Measurements from ENCODE around the gene NDUFA3.
"Not testable (repeated sequence)": the region's sequence is repeated elsewhere in the genome, so short reads cannot be mapped to it uniquely, and the experiment has no call there.

The NDUFA3 gene

GRCh38 chr19:54102421-54103169 is at the start of gene NDUFA3:
Gene NDUFA3 (plus strand): TSS chr19:54102855. CDS start chr19:54102879, 24 bp downstream.
- in situ Hi-C loops (cut with HindIII; ENCODE audit: low pct_ligation_motif_present, low pct_unique_long_range_greater_than_20kb, low sequenced_read_pairs), result no loop called here
- peak; percentile 97 for DNase-seq

DNA sequence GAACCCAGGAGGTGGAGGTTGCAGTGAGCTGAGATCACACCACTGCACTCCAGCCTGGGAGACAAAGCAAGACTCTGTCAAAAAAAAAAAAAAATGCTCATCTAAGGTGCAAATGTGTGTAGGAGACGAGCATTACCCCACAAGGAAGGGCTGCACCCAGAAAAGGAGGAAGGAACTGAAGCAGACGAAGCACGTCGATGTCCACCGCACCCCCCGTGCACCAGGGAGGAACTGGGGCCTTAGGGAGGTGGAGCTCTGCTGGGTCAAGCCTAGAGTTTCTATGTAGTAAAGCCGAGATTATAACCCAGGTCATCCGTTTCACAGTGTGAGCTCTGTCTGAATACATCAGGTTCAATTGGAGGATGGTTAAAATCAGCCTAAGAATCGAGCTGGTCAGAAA is 40.0 kb upstream of the NDUFA3 start:
- DNase-seq, result no peak

GRCh38 chr19:54063350-54064116 is 39.1 kb upstream of the NDUFA3 start, which contains the start of gene VSTM1:
Gene VSTM1 (minus strand): TSS chr19:54063897. CDS start chr19:54063777, 120 bp downstream.
- in situ Hi-C loops (cut with HindIII; ENCODE audit: low pct_ligation_motif_present, low pct_unique_long_range_greater_than_20kb, low sequenced_read_pairs), result no loop called here

More for the DNA sequence above, 40.0 kb upstream of the NDUFA3 start:
- in situ Hi-C loops (cut with HindIII; ENCODE audit: low pct_ligation_motif_present, low pct_unique_long_range_greater_than_20kb, low sequenced_read_pairs), result no loop called here

GRCh38 chr19:54069470-54069869 is 33.2 kb upstream of the NDUFA3 start:
- DNase-seq, result no peak
- in situ Hi-C loops (cut with HindIII; ENCODE audit: low pct_ligation_motif_present, low pct_unique_long_range_greater_than_20kb, low sequenced_read_pairs), result no loop called here

More at GRCh38 chr19:54063350-54064116, 39.1 kb upstream of the NDUFA3 start, which contains the start of gene VSTM1:
- DNase-seq, result no peak

DNA sequence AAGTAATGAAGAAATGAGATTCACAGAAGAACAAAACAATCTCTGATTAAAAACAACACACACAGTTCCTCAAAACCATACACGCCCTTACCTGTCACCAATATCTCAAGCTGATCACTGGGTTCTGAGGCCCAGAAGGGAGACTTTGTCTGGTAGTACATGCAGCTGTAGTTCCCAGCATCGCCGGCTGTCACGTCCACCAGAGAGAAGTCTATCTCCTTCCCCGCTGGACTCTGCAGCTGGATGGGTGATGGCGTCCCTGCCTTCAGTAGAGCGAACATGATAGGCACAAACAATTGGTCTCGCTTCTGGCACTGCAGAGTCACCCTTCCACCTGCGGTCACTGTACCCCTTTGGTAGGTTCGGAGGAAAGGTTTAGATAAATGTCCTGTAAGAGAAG is 28.8 kb upstream of the NDUFA3 start:
- in situ Hi-C loops (cut with HindIII; ENCODE audit: low pct_ligation_motif_present, low pct_unique_long_range_greater_than_20kb, low sequenced_read_pairs), result no loop called here
- no peak for DNase-seq

GRCh38 chr19:54074851-54075250 is 27.8 kb upstream of the NDUFA3 start:
- DNase-seq, result no peak
- in situ Hi-C loops (cut with HindIII; ENCODE audit: low pct_ligation_motif_present, low pct_unique_long_range_greater_than_20kb, low sequenced_read_pairs), result no loop called here

DNA sequence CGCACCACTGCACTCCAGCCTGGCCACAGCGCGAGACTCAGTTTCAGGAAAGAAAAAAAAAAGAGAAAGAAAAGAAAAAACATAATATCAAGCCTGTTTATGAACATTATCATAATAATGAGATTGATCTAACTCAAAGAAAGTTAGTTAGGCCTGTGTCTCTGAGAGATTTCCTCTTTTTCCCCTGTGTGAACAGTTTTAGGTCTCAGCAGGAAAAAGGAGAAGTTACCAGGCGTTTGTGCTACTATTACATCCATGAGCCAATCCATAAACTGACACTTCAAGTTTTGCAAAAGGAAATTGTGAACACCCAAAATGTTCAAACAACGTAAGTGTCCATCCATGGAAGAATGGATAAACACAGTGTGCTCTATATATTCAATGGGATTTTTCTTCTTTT is 25.3 kb upstream of the NDUFA3 start:
- in situ Hi-C loops (cut with HindIII; ENCODE audit: low pct_ligation_motif_present, low pct_unique_long_range_greater_than_20kb, low sequenced_read_pairs), result no loop called here

DNA sequence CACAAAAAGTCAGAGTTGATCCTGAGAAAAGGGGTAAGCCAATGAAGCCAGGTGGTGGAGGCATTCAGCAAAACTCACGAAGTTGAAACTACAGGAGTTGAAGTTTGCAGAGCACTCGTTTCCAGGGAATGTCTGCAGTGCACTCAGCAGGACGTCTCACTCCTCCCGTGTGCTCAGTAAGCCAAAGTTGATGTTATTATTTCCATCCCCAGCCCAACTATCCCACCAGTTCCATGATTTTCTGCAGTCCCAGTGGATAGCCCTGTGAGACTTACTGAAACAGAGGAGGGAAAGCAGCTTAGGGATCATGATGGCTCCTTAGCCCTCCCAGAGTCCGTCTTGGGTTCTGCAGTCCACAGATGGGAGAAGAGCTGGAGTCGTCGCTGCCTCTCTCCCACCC is 21.6 kb upstream of the NDUFA3 start, which contains the start of gene TARM1:
TSS of gene TARM1 (minus strand) at position 334 of the 400 bp plus-strand sequence. CDS start at position 309, 25 bp downstream.
- in situ Hi-C loops (cut with HindIII; ENCODE audit: low pct_ligation_motif_present, low pct_unique_long_range_greater_than_20kb, low sequenced_read_pairs), result no loop called here
- no peak for DNase-seq

More for the DNA sequence above, 25.3 kb upstream of the NDUFA3 start:
- no peak for DNase-seq

DNA sequence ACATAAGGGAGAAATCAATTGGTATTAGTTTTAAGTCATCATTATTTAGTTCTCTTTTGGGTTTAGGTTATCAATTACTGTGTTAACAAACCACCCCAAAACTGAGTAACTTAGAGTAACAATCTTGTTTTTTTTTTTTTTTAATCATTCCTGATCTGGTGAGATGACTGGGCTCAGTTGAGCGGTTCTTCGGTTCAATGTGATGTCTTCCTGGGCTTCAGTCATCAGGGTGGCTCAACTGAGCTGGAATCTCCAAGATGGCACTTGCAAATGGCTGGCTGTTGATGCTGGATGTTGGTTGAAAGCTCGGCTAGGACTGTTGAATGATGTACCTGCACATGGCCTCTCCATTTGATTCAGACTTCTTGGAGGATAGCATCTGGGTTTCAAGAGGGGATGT is 18.2 kb upstream of the NDUFA3 start:
- DNase-seq, result no peak

DNA sequence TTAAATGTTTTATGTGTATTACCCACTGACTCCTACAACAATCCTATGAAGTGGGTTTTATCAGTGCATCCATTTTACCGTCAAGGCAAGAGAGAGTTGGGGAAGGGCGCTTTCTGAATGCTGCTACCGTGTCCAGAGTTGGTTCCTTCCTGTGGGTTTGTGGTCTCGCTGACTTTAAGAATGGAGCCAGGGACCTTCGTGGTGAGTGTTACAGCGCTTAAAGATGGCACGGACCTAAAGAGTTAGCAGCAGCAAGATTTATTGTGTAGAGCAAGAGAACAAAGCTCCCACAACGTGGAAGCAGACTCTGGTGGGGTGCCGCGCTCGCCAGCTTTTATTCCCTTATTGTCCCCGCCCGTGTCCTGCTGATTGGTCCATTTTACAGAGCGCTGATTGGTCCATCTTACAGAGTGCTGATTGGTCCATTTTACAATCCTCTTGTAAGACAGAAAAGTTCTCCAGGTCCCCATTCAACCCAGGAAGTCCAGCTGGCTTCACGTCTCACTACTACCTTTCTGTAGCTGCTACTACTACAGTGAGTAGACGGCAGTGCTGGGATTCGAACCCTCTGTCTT is 8.1 kb upstream of the NDUFA3 start:
- no peak for DNase-seq
- in situ Hi-C loops (cut with HindIII; ENCODE audit: low pct_ligation_motif_present, low pct_unique_long_range_greater_than_20kb, low sequenced_read_pairs), result no loop called here

More for the DNA sequence above, 18.2 kb upstream of the NDUFA3 start:
- in situ Hi-C loops (cut with HindIII; ENCODE audit: low pct_ligation_motif_present, low pct_unique_long_range_greater_than_20kb, low sequenced_read_pairs), result no loop called here

DNA sequence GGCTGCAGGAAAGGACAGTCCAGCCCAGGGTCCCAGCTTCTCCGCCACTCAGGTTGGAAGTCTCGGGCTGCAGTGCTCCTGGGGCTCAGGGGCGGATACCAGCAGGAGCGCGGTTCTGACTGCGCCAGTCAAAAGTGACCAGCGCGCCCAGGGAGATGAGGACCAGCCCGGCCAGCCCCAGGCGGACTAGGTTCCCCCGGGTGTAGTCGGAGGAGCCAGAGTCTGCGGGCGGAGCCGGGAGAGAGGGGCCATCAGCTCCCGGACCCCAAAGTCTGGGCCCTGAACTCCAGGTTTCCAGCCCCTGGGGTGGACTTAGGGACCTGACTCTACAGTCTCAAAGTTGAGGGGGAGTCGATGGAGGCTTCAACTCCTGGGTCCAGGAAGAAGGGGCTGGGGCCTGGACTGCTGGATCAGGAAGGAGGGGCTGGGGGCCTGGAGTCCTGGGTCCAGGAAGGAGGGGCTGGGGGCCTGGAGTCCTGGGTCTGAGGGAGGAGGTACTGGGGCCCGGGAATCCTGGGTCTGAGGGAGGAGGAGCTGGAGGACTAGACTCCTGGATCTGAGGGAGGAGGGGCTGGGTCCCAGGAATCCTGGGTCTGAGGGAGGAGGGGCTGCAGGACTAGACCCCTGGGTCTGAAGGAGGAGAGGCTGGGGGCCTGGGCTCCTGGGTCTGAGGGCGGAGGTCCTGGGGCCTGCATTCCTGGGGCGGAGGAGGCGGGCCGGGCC is 7.4 kb upstream of the NDUFA3 start:
- in situ Hi-C loops (cut with HindIII; ENCODE audit: low pct_ligation_motif_present, low pct_unique_long_range_greater_than_20kb, low sequenced_read_pairs), result no loop called here
- DNase-seq, result no peak

GRCh38 chr19:54095859-54096616 is 6.6 kb upstream of the NDUFA3 start:
- DNase-seq; in situ Hi-C loops (cut with HindIII; ENCODE audit: low pct_ligation_motif_present, low pct_unique_long_range_greater_than_20kb, low sequenced_read_pairs): not testable (repeated sequence)

GRCh38 chr19:54096617-54097106 is 6.0 kb upstream of the NDUFA3 start:
- in situ Hi-C loops (cut with HindIII; ENCODE audit: low pct_ligation_motif_present, low pct_unique_long_range_greater_than_20kb, low sequenced_read_pairs), result no loop called here
- DNase-seq, result no peak

GRCh38 chr19:54099190-54099902 is 3.3 kb upstream of the NDUFA3 start:
- DNase-seq, result no peak
- in situ Hi-C loops (cut with HindIII; ENCODE audit: low pct_ligation_motif_present, low pct_unique_long_range_greater_than_20kb, low sequenced_read_pairs), result no loop called here

GRCh38 chr19:54099903-54100255 is 2.8 kb upstream of the NDUFA3 start:
- in situ Hi-C loops (cut with HindIII; ENCODE audit: low pct_ligation_motif_present, low pct_unique_long_range_greater_than_20kb, low sequenced_read_pairs); DNase-seq: not testable (repeated sequence)

- no peak for DNase-seq
- in situ Hi-C loops (cut with HindIII; ENCODE audit: low pct_ligation_motif_present, low pct_unique_long_range_greater_than_20kb, low sequenced_read_pairs), result no loop called here
Observed at GRCh38 chr19:54100561-54100960, 2.1 kb upstream of the NDUFA3 start, which contains the start of gene OSCAR. Gene OSCAR (minus strand): TSS chr19:54100803. CDS start chr19:54100792, 11 bp downstream.

Data from ACHN (cell line).